ENCODE measurements around the gene MDK. TPM values are rescaled to one million over a fixed set of nuclear protein-coding genes. Genes with fewer than 3 reads are reported as not detected.
A peak's percentile ranks its signal among the peaks of the same experiment; 100 is the strongest.

MDK gene, protein sequence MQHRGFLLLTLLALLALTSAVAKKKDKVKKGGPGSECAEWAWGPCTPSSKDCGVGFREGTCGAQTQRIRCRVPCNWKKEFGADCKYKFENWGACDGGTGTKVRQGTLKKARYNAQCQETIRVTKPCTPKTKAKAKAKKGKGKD
- 10 to 100 TPM in 3 of 4 donors, 1 to 10 TPM in 1; 5.4 to 62.6 (median 22.5) TPM for total RNA-seq

DNA sequence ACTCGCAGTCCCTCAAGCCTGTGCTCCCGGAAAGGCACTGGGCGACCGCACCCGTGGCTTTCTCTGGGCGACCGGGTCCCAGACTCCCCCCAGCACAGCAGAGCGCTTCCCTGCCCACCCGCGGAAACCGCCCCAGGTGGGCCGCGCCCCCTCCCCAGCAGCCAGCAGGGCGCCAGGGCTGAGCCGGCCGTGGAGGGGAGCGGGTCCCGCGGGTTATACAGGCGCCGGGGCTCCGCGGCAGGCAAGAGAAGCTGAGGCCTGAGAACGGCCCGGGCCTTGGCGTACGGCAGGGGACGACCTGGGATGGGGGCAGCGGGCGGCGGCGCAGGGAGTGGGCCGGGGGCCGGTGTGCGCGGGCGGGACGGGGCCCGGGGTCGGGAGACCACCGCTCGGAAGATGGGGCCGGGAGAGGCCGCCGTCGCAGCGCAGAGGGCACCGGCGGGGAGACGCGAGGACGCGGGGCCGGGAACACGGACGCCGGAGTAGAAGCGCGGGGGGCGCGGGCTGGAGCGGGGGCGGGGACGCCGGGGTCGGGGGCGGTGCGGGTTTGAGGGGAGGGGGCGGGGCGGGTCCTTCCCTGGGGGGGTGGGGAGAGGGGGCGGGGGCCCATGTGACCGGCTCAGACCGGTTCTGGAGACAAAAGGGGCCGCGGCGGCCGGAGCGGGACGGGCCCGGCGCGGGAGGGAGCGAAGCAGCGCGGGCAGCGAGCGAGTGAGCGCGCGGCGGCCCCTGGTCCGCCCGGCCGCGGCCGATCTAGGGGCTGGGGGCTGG is at the start of gene MDK:
MDK (plus strand) TSS at position 622 of the 771 bp plus-strand sequence. CDS start 389 bp downstream, outside the sequence.
- intact Hi-C loops (cut with DNase I), result no loop called here
- H3K27ac ChIP-seq, result peak within 1 kb of the TSS; percentile 75 to 85 (median 83)
- TF ChIP-seq, protein P1, sequence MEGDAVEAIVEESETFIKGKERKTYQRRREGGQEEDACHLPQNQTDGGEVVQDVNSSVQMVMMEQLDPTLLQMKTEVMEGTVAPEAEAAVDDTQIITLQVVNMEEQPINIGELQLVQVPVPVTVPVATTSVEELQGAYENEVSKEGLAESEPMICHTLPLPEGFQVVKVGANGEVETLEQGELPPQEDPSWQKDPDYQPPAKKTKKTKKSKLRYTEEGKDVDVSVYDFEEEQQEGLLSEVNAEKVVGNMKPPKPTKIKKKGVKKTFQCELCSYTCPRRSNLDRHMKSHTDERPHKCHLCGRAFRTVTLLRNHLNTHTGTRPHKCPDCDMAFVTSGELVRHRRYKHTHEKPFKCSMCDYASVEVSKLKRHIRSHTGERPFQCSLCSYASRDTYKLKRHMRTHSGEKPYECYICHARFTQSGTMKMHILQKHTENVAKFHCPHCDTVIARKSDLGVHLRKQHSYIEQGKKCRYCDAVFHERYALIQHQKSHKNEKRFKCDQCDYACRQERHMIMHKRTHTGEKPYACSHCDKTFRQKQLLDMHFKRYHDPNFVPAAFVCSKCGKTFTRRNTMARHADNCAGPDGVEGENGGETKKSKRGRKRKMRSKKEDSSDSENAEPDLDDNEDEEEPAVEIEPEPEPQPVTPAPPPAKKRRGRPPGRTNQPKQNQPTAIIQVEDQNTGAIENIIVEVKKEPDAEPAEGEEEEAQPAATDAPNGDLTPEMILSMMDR (IDR thresholded peaks at IDR 0.05), result no peak
- TF ChIP-seq POLR2A (IDR thresholded peaks at IDR 0.05), result no peak
- peaks cover 15 to 41% (median 16%) of the 10 kb centered on the region in 3 donors for H3K4me1 ChIP-seq
- peaks cover 0 to 42% (median 0%) of the 10 kb centered on the region in 4 donors for H3K27me3 ChIP-seq
- DNase-seq, result no peak
- H3K9me3 ChIP-seq, result no peaks in the 10 kb centered on the region
- 1% methylated on average over 13 of the region's 96 CpGs; no CpG with 5 or more reads in 1 of the 2 donors for WGBS, 2 donors
- H3K4me3 ChIP-seq, result peak within 1 kb of the TSS; percentile 70 to 88 (median 71)
- H3K36me3 ChIP-seq, result peaks cover 0 to 21% (median 3%) of the 10 kb centered on the region in 3 donors

DNA sequence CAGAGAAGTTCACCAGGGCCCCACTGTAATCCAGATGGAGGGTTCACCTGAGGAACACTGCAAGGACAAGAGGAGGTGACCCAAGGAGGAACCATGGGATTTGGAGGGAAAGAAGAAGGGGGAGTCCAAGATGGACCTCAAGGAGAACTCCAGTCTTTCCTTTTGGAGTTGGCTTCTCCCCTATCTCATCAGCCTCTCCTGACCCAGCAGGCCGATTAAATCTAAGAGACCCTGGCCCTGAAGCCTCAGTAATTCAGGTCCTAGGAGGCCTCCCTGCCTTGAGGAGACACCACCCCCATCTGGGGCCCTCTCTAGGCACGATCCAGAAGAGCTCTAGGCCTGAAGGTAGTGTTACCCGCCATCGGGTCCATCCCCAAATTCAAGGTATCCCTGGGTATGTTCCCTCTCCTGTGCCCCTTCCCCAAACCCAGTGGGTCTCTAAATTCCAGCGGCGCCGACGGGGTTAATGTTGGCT is 49.3 kb upstream of the MDK start:
- H3K4me1 ChIP-seq, result peaks cover 9 to 29% (median 17%) of the 10 kb centered on the region in 3 donors
- 34 to 69% methylated on average over 2 to 4 of the region's 8 CpGs for WGBS, 2 donors
- TF ChIP-seq, protein P1 (IDR thresholded peaks at IDR 0.05), result no peak
- TF ChIP-seq POLR2A (IDR thresholded peaks at IDR 0.05), result no peak
- intact Hi-C loops (cut with DNase I), result no loop called here
- peaks cover 12 to 69% (median 17%) of the 10 kb centered on the region in 4 donors for H3K27me3 ChIP-seq
- H3K4me3 ChIP-seq, result peak overlapping the region in 3 of 4 donors; percentile 13 to 70 (median 47)
- no peaks in the 10 kb centered on the region for H3K36me3 ChIP-seq
- no peaks in the 10 kb centered on the region for H3K9me3 ChIP-seq
- DNase-seq, result no peak
- no peak overlapping the region for H3K27ac ChIP-seq

DNA sequence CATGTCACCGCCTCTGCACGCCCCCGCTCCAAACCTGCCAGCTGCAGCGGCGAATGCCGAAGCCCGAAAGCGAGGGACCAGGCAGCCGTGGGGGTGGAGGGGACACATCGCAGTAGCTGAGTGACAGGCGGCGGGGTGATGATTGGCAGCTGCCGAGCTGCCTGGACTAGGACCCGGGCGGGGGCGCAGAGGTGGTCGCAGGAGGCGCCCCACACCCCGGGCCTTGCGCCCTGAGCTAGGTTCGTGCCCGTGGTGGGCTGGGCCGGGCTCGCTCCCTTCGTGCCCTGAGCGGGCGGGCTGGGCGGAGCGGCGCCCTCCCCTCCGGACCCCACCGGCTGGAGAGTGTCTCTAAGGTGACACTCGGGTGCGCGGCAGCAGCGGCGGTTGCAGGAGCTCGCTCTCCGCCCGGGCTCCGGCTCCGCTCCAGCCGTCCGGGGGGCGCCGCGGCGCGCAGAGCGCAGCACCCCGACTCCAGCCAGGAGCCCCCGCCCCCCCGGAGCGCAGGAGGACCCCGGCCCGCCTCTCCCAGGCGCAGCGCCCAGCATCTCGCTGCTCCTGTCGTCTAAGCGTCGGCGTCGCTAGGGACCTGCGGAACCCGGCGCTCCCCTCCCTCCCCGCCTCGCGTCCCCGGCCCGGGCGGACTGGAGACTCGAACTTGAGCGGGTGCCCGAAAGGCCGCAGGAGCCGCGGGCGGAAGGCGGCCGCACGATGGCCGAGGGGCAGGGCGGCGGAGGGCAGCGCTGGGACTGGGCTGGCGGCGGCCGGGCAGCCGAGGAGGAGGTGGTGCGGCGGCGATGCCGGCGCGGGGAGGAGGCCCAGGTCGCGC is 48.7 kb upstream of the MDK start:
- 8% methylated on average over 7 of the region's 99 CpGs; no CpG with 5 or more reads in 1 of the 2 donors for WGBS, 2 donors
- H3K4me3 ChIP-seq, result peak overlapping the region; percentile 13 to 70 (median 42)
- DNase-seq, result no peak
- peaks cover 9 to 30% (median 17%) of the 10 kb centered on the region in 3 donors for H3K4me1 ChIP-seq
- H3K9me3 ChIP-seq, result no peaks in the 10 kb centered on the region
- TF ChIP-seq, protein P1 (IDR thresholded peaks at IDR 0.05), result no peak
- TF ChIP-seq POLR2A (IDR thresholded peaks at IDR 0.05), result no peak
- H3K27me3 ChIP-seq, result peaks cover 12 to 65% (median 17%) of the 10 kb centered on the region in 4 donors
- H3K36me3 ChIP-seq, result no peaks in the 10 kb centered on the region
- H3K27ac ChIP-seq, result no peak overlapping the region
- intact Hi-C loops (cut with DNase I), result no loop called here

DNA sequence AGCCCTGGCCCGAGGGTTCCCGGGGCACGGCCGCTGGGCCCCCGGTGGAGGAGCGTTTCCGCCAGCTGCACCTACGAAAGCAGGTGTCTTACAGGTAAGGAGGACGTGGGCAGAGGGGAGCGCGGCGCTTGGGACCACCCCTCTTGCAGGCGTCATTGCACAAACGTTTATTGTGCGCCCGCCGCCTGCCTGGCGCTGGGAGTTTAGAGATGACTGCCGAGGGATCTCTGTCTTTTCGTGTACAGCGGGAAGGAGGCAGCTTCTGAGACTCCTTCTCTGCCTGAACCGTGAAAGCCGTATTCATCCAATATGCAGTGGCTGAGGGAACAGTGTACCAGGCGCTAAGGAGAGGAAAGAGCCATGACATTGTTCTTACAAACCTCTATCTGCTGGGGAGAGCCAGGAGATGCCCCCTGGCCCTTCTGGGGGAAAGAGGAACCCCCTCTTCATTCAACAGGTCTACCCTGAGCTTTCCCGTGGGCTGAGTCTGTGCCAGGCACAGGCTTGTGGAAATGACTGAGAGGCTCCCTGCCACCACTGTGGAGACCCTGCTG is 48.0 kb upstream of the MDK start:
- H3K36me3 ChIP-seq, result no peaks in the 10 kb centered on the region
- intact Hi-C loops (cut with DNase I), result no loop called here
- TF ChIP-seq POLR2A (IDR thresholded peaks at IDR 0.05), result no peak
- TF ChIP-seq, protein P1 (IDR thresholded peaks at IDR 0.05), result no peak
- H3K27me3 ChIP-seq, result peaks cover 12 to 65% (median 17%) of the 10 kb centered on the region in 4 donors
- H3K4me1 ChIP-seq, result peaks cover 10 to 34% (median 17%) of the 10 kb centered on the region in 3 donors
- WGBS, 2 donors, result 14 to 39% methylated on average over 3 to 15 of the region's 25 CpGs
- no peak for DNase-seq
- peak overlapping the region; percentile 13 to 70 (median 42) for H3K4me3 ChIP-seq
- H3K9me3 ChIP-seq, result no peaks in the 10 kb centered on the region
- no peak overlapping the region for H3K27ac ChIP-seq
